Tibial nerve (tissue), 4 donors: Measurements from ENCODE around the gene CDKN3. TPM values are rescaled to one million over a fixed set of nuclear protein-coding genes. Genes with fewer than 3 reads are reported as not detected.

Experiments used
- DNase-seq, 2 donors: peaks; one replicate each; pipeline ENCODE4 v3.0.0-alpha.2; 2019; ENCODE audit warnings: low spot score in 2 of 2
- H3K27ac ChIP-seq, 4 donors: fragments of 200-600 bp; sonication (generic) in 3 of 4; one replicate each; pipeline ENCODE4 v1.5.1; 2017 to 2019; ENCODE audit warnings: mild to moderate bottlenecking in 1 of 4
- H3K27me3 ChIP-seq, 2 donors: fragments of 200-600 bp; sonication (generic) in 1 of 2; one replicate each; pipeline versions ENCODE4 v1.5.1 to v1.6.0; 2017 to 2019
- H3K36me3 ChIP-seq, 3 donors: fragments of 200-600 bp; sonication (generic); one replicate each; pipeline ENCODE4 v1.5.1; 2018 to 2019
- H3K4me1 ChIP-seq, 4 donors: fragments of 200-600 bp; sonication (generic) in 3 of 4; one replicate each; pipeline ENCODE4 v1.5.1; 2017 to 2019
- H3K4me3 ChIP-seq, 4 donors: fragments of 200-600 bp; sonication (generic) in 3 of 4; one replicate each; pipeline ENCODE4 v1.5.1; 2017 to 2019; ENCODE audit warnings: mild to moderate bottlenecking in 1 of 4, moderate library complexity in 1 of 4
- H3K9me3 ChIP-seq, 4 donors: fragments of 200-600 bp; sonication (generic) in 3 of 4; one replicate each; pipeline ENCODE4 v1.5.1; 2017 to 2019
- CTCF ChIP-seq, 5 experiments: fragments of 200-600 bp in 3 of 5; fragments of 450-650 bp in 2 of 5; sonication (generic) in 3 of 5; IDR thresholded peaks; one replicate each; pipeline ENCODE4 v1.5.1; 2016 to 2019; ENCODE audit warnings: antibody characterized with exemption in 5 of 5, mild to moderate bottlenecking in 3 of 5, moderate library complexity in 2 of 5
- EP300 ChIP-seq, 2 donors: sonication (generic); formaldehyde crosslinking; IDR thresholded peaks; one replicate each; pipeline ENCODE4 v1.6.1; 2017; ENCODE audit warnings: antibody characterized with exemption in 2 of 2, mild to moderate bottlenecking in 1 of 2
- POLR2A ChIP-seq, 2 donors: fragments of 450-650 bp; IDR thresholded peaks; one replicate each; pipeline ENCODE4 v1.6.1; 2017; ENCODE audit warnings: antibody characterized with exemption in 2 of 2, mild to moderate bottlenecking in 2 of 2, moderate library complexity in 2 of 2
- WGBS, 2 donors: methylation state at CpG; one replicate each; pipeline ENCODE4 v1.1.5; 2018; 5-methylcytosine and 5-hydroxymethylcytosine counted together
- total RNA-seq, 4 donors: library from RNA; depleted of rRNA; stranded (reverse); fragments of >200 nt; gene quantifications; one replicate each; pipeline ENCODE4 v1.1.0, GENCODE V29; 2016

CDKN3 gene
- total RNA-seq, 4 donors from 2014 or later = 3.6 to 4.6 TPM; not detected in 2

GRCh38 chr14:54354968-54355641, 41.7 kb upstream of the CDKN3 start:
- Histone ChIP-seq H3K27me3 (no peaks in the 10 kb centered on the region), H3K9me3 (no peaks in the 10 kb centered on the region), H3K4me3 (no peak overlapping the region), H3K36me3 (no peaks in the 10 kb centered on the region), H3K27ac (no peak overlapping the region), H3K4me1 (peaks cover 0 to 4% (median 0%) of the 10 kb centered on the region in 4 donors)
- DNase-seq = no peak
- TF ChIP-seq EP300 (IDR thresholded peaks at IDR 0.05) (no peak), POLR2A (IDR thresholded peaks at IDR 0.05) (no peak), CTCF (IDR thresholded peaks at IDR 0.05) (no peak)

- no peak for TF ChIP-seq EP300 (IDR thresholded peaks at IDR 0.05)
- TF ChIP-seq CTCF (IDR thresholded peaks at IDR 0.05) = no peak
- TF ChIP-seq POLR2A (IDR thresholded peaks at IDR 0.05) = no peak
- no peak overlapping the region for H3K4me3 ChIP-seq
- WGBS, 2 donors = 49 to 79% methylated on average over 2 of the region's 2 CpGs
Measured at GRCh38 chr14:54355698-54356097, 41.1 kb upstream of the CDKN3 start.

GRCh38 chr14:54356172-54356571, 40.6 kb upstream of the CDKN3 start:
- H3K27me3 ChIP-seq = no peaks in the 10 kb centered on the region
- TF ChIP-seq CTCF (IDR thresholded peaks at IDR 0.05) (no peak), EP300 (IDR thresholded peaks at IDR 0.05) (no peak), POLR2A (IDR thresholded peaks at IDR 0.05) (no peak)
- WGBS, 2 donors = 59 to 60% methylated on average over 3 of the region's 3 CpGs
- DNase-seq = no peak
- H3K4me3 ChIP-seq = no peak overlapping the region
- no peaks in the 10 kb centered on the region for H3K36me3 ChIP-seq
- peaks cover 0 to 5% (median 0%) of the 10 kb centered on the region in 4 donors for H3K9me3 ChIP-seq
- no peaks in the 10 kb centered on the region for H3K4me1 ChIP-seq
- no peak overlapping the region for H3K27ac ChIP-seq

More at GRCh38 chr14:54355698-54356097, 41.1 kb upstream of the CDKN3 start:
- H3K4me1 ChIP-seq = no peaks in the 10 kb centered on the region
- no peak overlapping the region for H3K27ac ChIP-seq
- H3K36me3 ChIP-seq = no peaks in the 10 kb centered on the region
- no peaks in the 10 kb centered on the region for H3K27me3 ChIP-seq
- H3K9me3 ChIP-seq = peaks cover 0 to 3% (median 0%) of the 10 kb centered on the region in 4 donors
- DNase-seq = no peak

- DNase-seq = no peak
- no peaks in the 10 kb centered on the region for H3K27me3 ChIP-seq
- H3K4me3 ChIP-seq = no peak overlapping the region
- TF ChIP-seq POLR2A (IDR thresholded peaks at IDR 0.05) (no peak), EP300 (IDR thresholded peaks at IDR 0.05) (no peak), CTCF (IDR thresholded peaks at IDR 0.05) (no peak)
- no peaks in the 10 kb centered on the region for H3K36me3 ChIP-seq
- H3K4me1 ChIP-seq = peaks cover 0 to 19% (median 9%) of the 10 kb centered on the region in 4 donors
- H3K9me3 ChIP-seq = peaks cover 0 to 5% (median 0%) of the 10 kb centered on the region in 4 donors
- 77 to 81% methylated on average over 1 of the region's 1 CpG for WGBS, 2 donors
- H3K27ac ChIP-seq = no peak overlapping the region
Measured at GRCh38 chr14:54360667-54361066, 36.1 kb upstream of the CDKN3 start.

GRCh38 chr14:54362089-54362504, 34.7 kb upstream of the CDKN3 start:
- DNase-seq = no peak
- WGBS, 2 donors = 63 to 73% methylated on average over 5 of the region's 5 CpGs
- Histone ChIP-seq H3K4me1 (peaks cover 0 to 19% (median 9%) of the 10 kb centered on the region in 4 donors), H3K27me3 (no peaks in the 10 kb centered on the region), H3K9me3 (peaks cover 0 to 5% (median 0%) of the 10 kb centered on the region in 4 donors), H3K27ac (no peak overlapping the region), H3K4me3 (no peak overlapping the region), H3K36me3 (no peaks in the 10 kb centered on the region)
- TF ChIP-seq EP300 (IDR thresholded peaks at IDR 0.05) (no peak), CTCF (IDR thresholded peaks at IDR 0.05) (no peak), POLR2A (IDR thresholded peaks at IDR 0.05) (no peak)
